ENCODE results near the gene P3H2. TPM values are rescaled to one million over a fixed set of nuclear protein-coding genes. Genes with fewer than 3 reads are reported as not detected.

The P3H2 gene
- total and polyA plus RNA-seq, 2 of the 4 experiments (the other 2 are of a cell fraction), result 54.7 to 64.3 TPM

- BruUV-seq (replicated peaks), result no TSS peak
- Histone ChIP-seq H2AK5ac (ENCODE audit: low read depth, low read length) (no peak overlapping the region), H2AK9ac (replicated peaks; ENCODE audit: low read depth, low read length, poor library complexity) (no peak overlapping the region), H4K5ac (ENCODE audit: low read depth, low read length) (no peak overlapping the region), H2BK20ac (ENCODE audit: low read depth, low read length) (no peak overlapping the region), H3K4ac (ENCODE audit: low read depth, low read length) (no peak overlapping the region), H2BK5ac (ENCODE audit: low read depth, low read length, poor library complexity, severe bottlenecking) (no peak overlapping the region), H3K23ac (ENCODE audit: low read depth, low read length) (no peak overlapping the region), H4K8ac (ENCODE audit: low read depth in 2 of 2, low read length in 2 of 2) (no peak overlapping the region), H3K9me1 (ENCODE audit: insufficient read depth, low read length) (no peaks in the 10 kb centered on the region), H3K14ac (replicated peaks; ENCODE audit: low read depth, low read length) (no peak overlapping the region), H2AFZ (replicated peaks; ENCODE audit: low read length, poor library complexity) (no peak overlapping the region), H3K4me2 (ENCODE audit: low read depth, low read length) (no peak overlapping the region), H2BK120ac (ENCODE audit: low read depth, low read length) (no peak overlapping the region), H4K20me1 (ENCODE audit: insufficient read depth, low read length) (peaks cover 3% of the 10 kb centered on the region; the same call in 1 of the 2 replicates), H3K9ac (ENCODE audit: low read depth, low read length) (no peak overlapping the region), H4K91ac (ENCODE audit: insufficient read depth, low read depth, low read length) (no peak overlapping the region), H3K79me1 (ENCODE audit: low read depth in 1 of 2, low read length in 2 of 2) (peaks cover 9 to 51% of the 10 kb centered on the region in 2 experiments; a peak in 3 of 4 replicates), H3K18ac (ENCODE audit: low read depth, low read length) (no peak overlapping the region), H3K27ac (ENCODE audit: insufficient read depth, low read length) (no peak overlapping the region), H2BK15ac (ENCODE audit: low read depth, low read length) (no peak overlapping the region), H3K4me1 (ENCODE audit: control insufficient read depth, insufficient read depth, low read length) (peaks cover 8% of the 10 kb centered on the region), H3K4me3 (ENCODE audit: insufficient read depth, low read depth, low read length) (no peak overlapping the region), H3K36me3 (ENCODE audit: control insufficient read depth, insufficient read depth, low read length) (no peaks in the 10 kb centered on the region), H3K56ac (ENCODE audit: extremely low read depth, insufficient read depth, low read length) (no peak overlapping the region), H3K9me3 (ENCODE audit: control insufficient read depth, insufficient read depth, low read length) (no peaks in the 10 kb centered on the region), H3K27me3 (ENCODE audit: control insufficient read depth, insufficient read depth, low read length) (no peaks in the 10 kb centered on the region)
- POLR2A ChIA-PET (ENCODE audit: unreplicated experiment), result interaction anchor here (0.6 kb wide), 1 partner anchor 1781 kb away, joined by 3 read pairs; no protein-coding TSS in a partner anchor
- WGBS, 2 experiments (ENCODE audit: extremely low coverage in 2 of 2, insufficient read length in 1 of 2), result 100% methylated on average over 1 of the region's 2 CpGs; no CpG with 5 or more reads in 1 of the 2 experiments
- intact Hi-C loops (cut with micrococcal nuclease) (loop anchor here (5.0 kb wide), 1 partner anchor 47 kb away; no protein-coding TSS in a partner anchor), in situ Hi-C loops (cut with MboI; ENCODE audit: low sequenced_read_pairs) (no loop called here), dilution Hi-C loops (cut with HindIII; ENCODE audit: low sequenced_read_pairs, unreplicated experiment) (no loop called here)
- no peak for ATAC-seq (ENCODE audit: low read depth)
- TF ChIP-seq CHD1 (IDR thresholded peaks at IDR 0.05; ENCODE audit: low read depth, low read length), result no peak
- no peak for TF ChIP-seq MAFK (IDR thresholded peaks at IDR 0.05; ENCODE audit: low read depth, low read length)
- no peak for TF ChIP-seq USF2 (IDR thresholded peaks at IDR 0.05; ENCODE audit: low read depth, low read length)
- no peak for TF ChIP-seq CEBPB (IDR thresholded peaks at IDR 0.05; ENCODE audit: low read depth, low read length)
- no peak for TF ChIP-seq RAD21 (IDR thresholded peaks at IDR 0.05; ENCODE audit: low read length)
- no peak for TF ChIP-seq RCOR1 (IDR thresholded peaks at IDR 0.05; ENCODE audit: insufficient replicate concordance, low read length)
- TF ChIP-seq POLR2A (IDR thresholded peaks at IDR 0.05; ENCODE audit: low read depth, low read length), result no peak
- no peak for TF ChIP-seq NFE2L2 (IDR thresholded peaks at IDR 0.05; ENCODE audit: low read depth, low read length)
- no peak for TF ChIP-seq FOS (IDR thresholded peaks at IDR 0.05; ENCODE audit: low read depth, low read length)
- no peak for TF ChIP-seq BHLHE40 (IDR thresholded peaks at IDR 0.05; ENCODE audit: low read depth, low read length)
- no peak for TF ChIP-seq MXI1 (IDR thresholded peaks at IDR 0.05; ENCODE audit: borderline replicate concordance, low read depth, low read length)
- no peak for TF ChIP-seq CTCF (conservative IDR thresholded peaks at IDR 0.05; ENCODE audit: low read depth, low read length)
- TF ChIP-seq SMC3 (IDR thresholded peaks at IDR 0.05; ENCODE audit: low read depth, low read length), result no peak
- TF ChIP-seq MAZ (IDR thresholded peaks at IDR 0.05; ENCODE audit: borderline replicate concordance, low read depth, low read length), result no peak
- TF ChIP-seq RFX5 (IDR thresholded peaks at IDR 0.05; ENCODE audit: low read depth, low read length), result no peak
- no peak for TF ChIP-seq ELK1 (IDR thresholded peaks at IDR 0.05; ENCODE audit: borderline replicate concordance, low read depth, low read length)
- no peak for DNase-seq
- CTCF ChIA-PET, result interaction anchor here (1.3 to 1.4 kb wide), 2 partner anchors 9 to 76 kb away, joined by 4 read pairs; partner anchors contain the start of gene P3H2
These were observed 75.7 kb downstream of the P3H2 start for GRCh38 chr3:190044974-190045373.

Measured in IMR-90 (cell line).